NCI-H82 (cell line): ENCODE data around the gene UBR3.
"Not testable (repeated sequence)": the region's sequence is repeated elsewhere in the genome, so short reads cannot be mapped to it uniquely, and the experiment has no call there.

Experiments used
- DNase-seq: peaks from one replicate; lab custom pipeline; 2025; lab: John Stamatoyannopoulos, UW

Gene UBR3

GRCh38 chr2:169946092-169946491 lies 118.8 kb downstream of the UBR3 start:
- no peak for DNase-seq

GRCh38 chr2:169946546-169946945 lies 119.3 kb downstream of the UBR3 start:
- DNase-seq: no peak

- no peak for DNase-seq
Measured at GRCh38 chr2:169955940-169956339, 128.7 kb downstream of the UBR3 start.

GRCh38 chr2:169957219-169957618 lies 130.0 kb downstream of the UBR3 start:
- not testable (repeated sequence) for DNase-seq

- DNase-seq: no peak
Measured at GRCh38 chr2:169961911-169962310, 134.7 kb downstream of the UBR3 start.

GRCh38 chr2:169963786-169964185 lies 136.5 kb downstream of the UBR3 start:
- DNase-seq: no peak

GRCh38 chr2:169964740-169965139 lies 137.5 kb downstream of the UBR3 start:
- DNase-seq: no peak

GRCh38 chr2:169965495-169965894 lies 138.2 kb downstream of the UBR3 start:
- DNase-seq: no peak

GRCh38 chr2:169966454-169966853 lies 139.2 kb downstream of the UBR3 start:
- no peak for DNase-seq

- DNase-seq: no peak
Measured at GRCh38 chr2:169968743-169969142, 141.5 kb downstream of the UBR3 start.

GRCh38 chr2:169975221-169975620 lies 148.0 kb downstream of the UBR3 start:
- DNase-seq: no peak

GRCh38 chr2:169976335-169976851 lies 149.1 kb downstream of the UBR3 start:
- DNase-seq: no peak

GRCh38 chr2:169977530-169977929 lies 150.3 kb downstream of the UBR3 start:
- DNase-seq: no peak

GRCh38 chr2:169978402-169979017 lies 151.3 kb downstream of the UBR3 start:
- no peak for DNase-seq

- DNase-seq: no peak
Measured at GRCh38 chr2:169979025-169979424, 151.8 kb downstream of the UBR3 start.

- DNase-seq: no peak
Measured at GRCh38 chr2:169980001-169980400, 152.7 kb downstream of the UBR3 start.

GRCh38 chr2:169980643-169981042 lies 153.4 kb downstream of the UBR3 start:
- DNase-seq: no peak

GRCh38 chr2:169982929-169983328 lies 155.7 kb downstream of the UBR3 start:
- DNase-seq: no peak

- DNase-seq: no peak
Measured at GRCh38 chr2:169983506-169983905, 156.3 kb downstream of the UBR3 start.

GRCh38 chr2:169984145-169984544 lies 156.9 kb downstream of the UBR3 start:
- no peak for DNase-seq

- no peak for DNase-seq
Measured at GRCh38 chr2:169994752-169995151, 167.5 kb downstream of the UBR3 start.

- no peak for DNase-seq
Measured at GRCh38 chr2:169997140-169997887, 170.1 kb downstream of the UBR3 start.

GRCh38 chr2:169999054-169999453 lies 171.8 kb downstream of the UBR3 start:
- no peak for DNase-seq

- DNase-seq: no peak
Measured at GRCh38 chr2:170002096-170002495, 174.8 kb downstream of the UBR3 start.
